Thoracic aorta (tissue), 2 donors: ENCODE measurements around the gene POU2AF1. TPM values are rescaled to one million over a fixed set of nuclear protein-coding genes. Genes with fewer than 3 reads are reported as not detected.
"Not testable (repeated sequence)": the region's sequence is repeated elsewhere in the genome, so short reads cannot be mapped to it uniquely, and the experiment has no call there.

ENCODE experiments used
- ATAC-seq: fragments of 150-250 bp; one replicate; pipeline ENCODE4 v1.8.0; 2017; ENCODE audit warnings: low read depth; ENCODE audit not compliant: insufficient number of reproducible peaks, low FRiP score
- DNase-seq: peaks from one replicate; pipeline ENCODE4 v3.0.0-alpha.2; 2020; ENCODE audit warnings: low spot score
- H3K27ac ChIP-seq, 2 donors: fragments of 200-600 bp; sonication (generic); 1 replicate in 1 of 2; 2 replicates in 1 of 2; pipeline ENCODE4 v1.5.1; 2016; ENCODE audit warnings: mild to moderate bottlenecking in 2 of 2, moderate library complexity in 2 of 2
- H3K27me3 ChIP-seq: fragments of 200-600 bp; sonication (generic); replicated peaks from 2 replicates; pipeline ENCODE4 v1.6.0; 2016; ENCODE audit warnings: mild to moderate bottlenecking; ENCODE audit not compliant: insufficient read depth
- H3K36me3 ChIP-seq: fragments of 200-600 bp; sonication (generic); one replicate; pipeline ENCODE4 v1.5.1; 2016
- H3K4me1 ChIP-seq, 2 donors: fragments of 200-600 bp; sonication (generic); 1 replicate in 1 of 2; 2 replicates in 1 of 2; pipeline versions ENCODE4 v1.5.1 to v1.6.0; 2016; ENCODE audit warnings: low read depth in 2 of 2, mild to moderate bottlenecking in 1 of 2; ENCODE audit not compliant: control insufficient read depth in 1 of 2
- H3K4me3 ChIP-seq: fragments of 200-600 bp; sonication (generic); 2 replicates; pipeline ENCODE4 v1.5.1; 2016; ENCODE audit warnings: mild to moderate bottlenecking
- H3K9me3 ChIP-seq: fragments of 200-600 bp; sonication (generic); 2 replicates; pipeline ENCODE4 v1.5.1; 2016
- CTCF ChIP-seq: fragments of 200-600 bp; sonication (generic); IDR thresholded peaks from one replicate; pipeline ENCODE4 v1.5.1; 2019; ENCODE audit warnings: antibody characterized with exemption
- total RNA-seq, 2 donors: library from RNA; depleted of rRNA; stranded (reverse); fragments of >200 nt; gene quantifications; one replicate each; pipeline versions ENCODE4 v1.1.0 to v1.2.3, GENCODE V29; 2016

The POU2AF1 gene
- total RNA-seq, 2 donors from 2014 or later: not detected

DNA sequence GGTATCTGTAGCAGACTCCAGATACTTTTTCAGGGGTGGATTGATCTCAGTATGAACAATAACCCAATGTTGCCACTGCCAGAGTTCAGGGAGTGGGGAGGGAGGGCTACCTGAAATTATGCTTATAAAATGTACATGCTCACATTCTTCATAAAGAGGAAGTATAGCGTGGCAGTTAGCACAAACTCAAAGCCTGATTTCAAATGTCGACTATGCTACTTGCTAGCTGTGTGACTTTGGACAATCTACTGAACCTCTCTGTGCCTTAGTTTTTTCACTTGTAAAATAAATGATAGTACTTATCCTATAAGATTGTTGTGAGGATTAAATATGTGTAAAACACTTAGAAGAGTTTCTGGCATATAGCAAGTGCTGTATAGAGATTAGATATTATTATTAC lies 26.5 kb upstream of the POU2AF1 start:
- ATAC-seq: no peak
- no peaks in the 10 kb centered on the region for H3K36me3 ChIP-seq
- no peak for TF ChIP-seq CTCF
- no peaks in the 10 kb centered on the region for H3K27me3 ChIP-seq
- no peaks in the 10 kb centered on the region for H3K9me3 ChIP-seq
- no peak for DNase-seq
- no peak overlapping the region for H3K27ac ChIP-seq
- no peak overlapping the region for H3K4me3 ChIP-seq
- peaks cover 0 to 3% of the 10 kb centered on the region in 2 donors for H3K4me1 ChIP-seq

GRCh38 chr11:111403051-111403726 lies 24.1 kb upstream of the POU2AF1 start:
- ATAC-seq: no peak
- H3K4me3 ChIP-seq: no peak overlapping the region
- no peak for DNase-seq

DNA sequence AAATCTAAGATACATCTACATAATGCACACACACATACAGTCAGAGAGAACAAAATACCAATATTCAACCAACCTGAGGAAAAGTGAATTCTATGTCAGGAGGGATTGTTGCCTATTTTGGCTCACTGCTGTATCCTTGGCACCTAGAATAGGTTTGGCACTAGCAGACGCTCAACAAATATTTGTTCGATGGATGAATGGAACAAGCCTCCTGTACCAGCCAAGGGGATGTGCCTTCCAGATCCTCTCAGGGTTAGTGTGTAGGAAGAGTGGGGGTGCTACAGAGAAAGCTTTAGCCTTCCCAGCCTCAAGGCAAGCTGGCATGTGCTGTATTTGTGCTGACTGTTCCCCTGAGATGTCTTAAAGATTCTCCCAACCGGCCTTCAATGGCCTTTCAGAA lies 23.3 kb upstream of the POU2AF1 start:
- H3K9me3 ChIP-seq: no peaks in the 10 kb centered on the region
- H3K4me1 ChIP-seq: peaks cover 0 to 3% of the 10 kb centered on the region in 2 donors
- no peaks in the 10 kb centered on the region for H3K27me3 ChIP-seq
- H3K4me3 ChIP-seq: no peak overlapping the region
- DNase-seq (no peak), ATAC-seq (no peak)
- H3K27ac ChIP-seq: no peak overlapping the region
- H3K36me3 ChIP-seq: no peaks in the 10 kb centered on the region
- TF ChIP-seq CTCF: no peak

More at GRCh38 chr11:111403051-111403726, 24.1 kb upstream of the POU2AF1 start:
- Histone ChIP-seq H3K27me3 (no peaks in the 10 kb centered on the region), H3K36me3 (no peaks in the 10 kb centered on the region), H3K9me3 (no peaks in the 10 kb centered on the region), H3K27ac (no peak overlapping the region), H3K4me1 (peaks cover 0 to 3% of the 10 kb centered on the region in 2 donors)
- no peak for TF ChIP-seq CTCF

DNA sequence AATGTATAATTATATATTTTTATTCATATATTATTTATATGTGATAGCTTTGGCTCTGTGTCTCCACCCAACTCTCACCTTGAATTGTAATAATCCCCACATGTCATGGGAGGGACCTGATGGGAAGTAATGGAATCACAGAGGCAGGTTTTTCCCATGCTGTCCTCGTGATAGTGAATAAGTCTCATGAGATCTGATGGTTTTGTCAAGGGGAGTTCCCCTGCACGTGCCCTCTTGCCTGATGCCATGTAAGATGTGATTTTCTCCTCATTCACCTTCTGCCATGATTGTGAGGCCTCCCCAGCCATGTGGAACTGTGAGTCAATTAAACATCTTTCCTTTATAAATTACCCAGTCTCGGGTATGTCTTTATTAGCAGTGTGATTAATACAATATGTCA lies 22.9 kb upstream of the POU2AF1 start:
- not testable (repeated sequence) for H3K4me3 ChIP-seq, H3K4me1 ChIP-seq, ATAC-seq, DNase-seq, H3K27ac ChIP-seq, H3K36me3 ChIP-seq, H3K9me3 ChIP-seq, H3K27me3 ChIP-seq

- Histone ChIP-seq H3K27ac (no peak overlapping the region), H3K27me3 (no peaks in the 10 kb centered on the region), H3K36me3 (no peaks in the 10 kb centered on the region), H3K4me1 (peaks cover 0 to 3% of the 10 kb centered on the region in 2 donors), H3K4me3 (no peak overlapping the region), H3K9me3 (no peaks in the 10 kb centered on the region)
- TF ChIP-seq CTCF: no peak
- ATAC-seq (no peak), DNase-seq (no peak)
These were observed 21.5 kb upstream of the POU2AF1 start for GRCh38 chr11:111400595-111400994.
